ENCODE results near the gene MARS1.
"Not testable (repeated sequence)": the region's sequence is repeated elsewhere in the genome, so short reads cannot be mapped to it uniquely, and the experiment has no call there.

Gene MARS1

GRCh38 chr12:57489157-57489641, 1.3 kb downstream of the MARS1 start:
- DNase-seq (ENCODE audit: insufficient read length, low spot score) (no peak), FAIRE-seq (no peak)

- FAIRE-seq: no peak
- no peak for DNase-seq (ENCODE audit: insufficient read length, low spot score)
These were observed 2.3 kb downstream of the MARS1 start for GRCh38 chr12:57490126-57490525.

- FAIRE-seq (no peak), DNase-seq (ENCODE audit: insufficient read length, low spot score) (no peak)
These were observed 3.8 kb downstream of the MARS1 start for GRCh38 chr12:57491393-57492280.

- DNase-seq (ENCODE audit: insufficient read length, low spot score); FAIRE-seq: not testable (repeated sequence)
These were observed 7.3 kb downstream of the MARS1 start for GRCh38 chr12:57495051-57495701.

GRCh38 chr12:57496822-57497221, 9.0 kb downstream of the MARS1 start:
- FAIRE-seq: no peak

GRCh38 chr12:57497223-57498131, 9.6 kb downstream of the MARS1 start:
- FAIRE-seq: no peak
- no peak for DNase-seq (ENCODE audit: insufficient read length, low spot score)

More at GRCh38 chr12:57496822-57497221, 9.0 kb downstream of the MARS1 start:
- no peak for DNase-seq (ENCODE audit: insufficient read length, low spot score)

- DNase-seq (ENCODE audit: insufficient read length, low spot score) (no peak), FAIRE-seq (no peak)
These were observed 10.2 kb downstream of the MARS1 start for GRCh38 chr12:57498132-57498502.

GRCh38 chr12:57498571-57498970, 10.7 kb downstream of the MARS1 start:
- FAIRE-seq (no peak), DNase-seq (ENCODE audit: insufficient read length, low spot score) (no peak)

- no peak for FAIRE-seq
- DNase-seq (ENCODE audit: insufficient read length, low spot score): no peak
These were observed 12.3 kb downstream of the MARS1 start for GRCh38 chr12:57500213-57500612.

GRCh38 chr12:57502311-57502969, 14.6 kb downstream of the MARS1 start:
- DNase-seq (ENCODE audit: insufficient read length, low spot score); FAIRE-seq: not testable (repeated sequence)

- DNase-seq (ENCODE audit: insufficient read length, low spot score); FAIRE-seq: not testable (repeated sequence)
These were observed 18.7 kb downstream of the MARS1 start for GRCh38 chr12:57506541-57506940.

- DNase-seq (ENCODE audit: insufficient read length, low spot score); FAIRE-seq: not testable (repeated sequence)
These were observed 19.9 kb downstream of the MARS1 start for GRCh38 chr12:57507796-57508195.

- FAIRE-seq (no peak), DNase-seq (ENCODE audit: insufficient read length, low spot score) (no peak)
These were observed 23.3 kb downstream of the MARS1 start for GRCh38 chr12:57511161-57511560.

- FAIRE-seq (no peak), DNase-seq (ENCODE audit: insufficient read length, low spot score) (no peak)
These were observed 23.9 kb downstream of the MARS1 start for GRCh38 chr12:57511588-57512325.

- DNase-seq (ENCODE audit: insufficient read length, low spot score): no peak
- FAIRE-seq: no peak
These were observed 24.8 kb downstream of the MARS1 start for GRCh38 chr12:57512665-57513064.

- FAIRE-seq (no peak), DNase-seq (ENCODE audit: insufficient read length, low spot score) (no peak)
These were observed 25.4 kb downstream of the MARS1 start for GRCh38 chr12:57513266-57513665.

- not testable (repeated sequence) for FAIRE-seq; DNase-seq (ENCODE audit: insufficient read length, low spot score)
These were observed 25.8 kb downstream of the MARS1 start for GRCh38 chr12:57513677-57514076.

GRCh38 chr12:57514246-57514645, 26.4 kb downstream of the MARS1 start:
- FAIRE-seq; DNase-seq (ENCODE audit: insufficient read length, low spot score): not testable (repeated sequence)

GRCh38 chr12:57514720-57515407, 27.0 kb downstream of the MARS1 start:
- FAIRE-seq: no peak
- no peak for DNase-seq (ENCODE audit: insufficient read length, low spot score)
